NCI-H2107 treated with DMSO at 0.1 percent for 48 hours (cell line): Measurements from ENCODE around the gene AP1M1.

Source experiments
- DNase-seq: peaks from one replicate; lab custom pipeline; 2025; ENCODE audit not compliant: unreplicated experiment; lab: John Stamatoyannopoulos, UW

Gene AP1M1

GRCh38 chr19:16295057-16295456 is 97.3 kb downstream of the AP1M1 start:
- DNase-seq = no peak
